ENCODE results near the gene ISG15. TPM values are rescaled to one million over a fixed set of nuclear protein-coding genes. Genes with fewer than 3 reads are reported as not detected.

The ISG15 gene
- total and polyA plus RNA-seq, 9 of the 15 experiments (the other 6 are each of a cell fraction or from before 2014, with no cell fraction given) = 0.40 to 58.3 (median 12.2) TPM

GRCh38 chr1:1040004-1040991 lies 27.0 kb downstream of the ISG15 start (continued):
- TF ChIP-seq TAF7 (tag; IDR thresholded peaks at IDR 0.05) (no peak), GTF2F1 (IDR thresholded peaks at IDR 0.05; ENCODE audit: low read depth, low read length) (no peak), ELF2 (CRISPR knock-in tag; IDR thresholded peaks at IDR 0.05) (no peak), ZNF197 (CRISPR knock-in tag; IDR thresholded peaks at IDR 0.05; ENCODE audit: low read depth) (no peak), ZBTB1 (CRISPR knock-in tag; IDR thresholded peaks at IDR 0.05; ENCODE audit: borderline replicate concordance, low read depth) (peak; percentile 66; the same call in 1 of the 2 replicates), NR0B1 (IDR thresholded peaks at IDR 0.05; ENCODE audit: partially characterized antibody) (no peak), SOX6 (IDR thresholded peaks at IDR 0.05) (0 out of 2 replicates have a peak, but pooled peaks have one; percentile 20), GTF2B (IDR thresholded peaks at IDR 0.05; ENCODE audit: extremely low read depth, insufficient read length) (no peak), CLOCK (CRISPR knock-in tag; IDR thresholded peaks at IDR 0.05; ENCODE audit: borderline replicate concordance) (no peak), RBM25 (IDR thresholded peaks at IDR 0.05; ENCODE audit: low read depth, low read length, severe bottlenecking) (no peak), ID3 (CRISPR knock-in tag; IDR thresholded peaks at IDR 0.05) (no peak), ID3 (tag; IDR thresholded peaks at IDR 0.05) (no peak), KLF16 (IDR thresholded peaks at IDR 0.05) (no peak), ZNF41 (CRISPR knock-in tag; conservative IDR thresholded peaks at IDR 0.05) (no peak), ZNF444 (CRISPR knock-in tag; IDR thresholded peaks at IDR 0.05) (no peak), CTBP1 (IDR thresholded peaks at IDR 0.05; ENCODE audit: borderline replicate concordance) (peak; percentile 89), MLX (CRISPR knock-in tag; conservative IDR thresholded peaks at IDR 0.05) (no peak), RFX1 (IDR thresholded peaks at IDR 0.05) (no peak), TRIM25 (IDR thresholded peaks at IDR 0.05; ENCODE audit: borderline replicate concordance) (no peak)
